H1 (cell line): ENCODE measurements around the gene GDPD3. TPM values are rescaled to one million over a fixed set of nuclear protein-coding genes. Genes with fewer than 3 reads are reported as not detected.

ENCODE experiments used
- CTCF ChIA-PET: fragments of 300-600 bp; sonication (Branson Sonifier 250); formaldehyde crosslinking; loops from one replicate; lab custom pipeline; 2021; ENCODE audit not compliant: partially characterized antibody; lab: Charles Lee
- POLR2A ChIA-PET: fragments of 300-600 bp; sonication (Branson Sonifier 250); formaldehyde crosslinking; loops from one replicate; lab custom pipeline; 2021; ENCODE audit warnings: inconsistent platforms; ENCODE audit not compliant: partially characterized antibody; lab: Charles Lee
- DNase-seq, 2 experiments: peaks; one replicate each; pipeline versions ENCODE4 v3.0.0 to v3.0.0-alpha.2; 2010 to 2022; ENCODE audit warnings: low spot score in 2 of 2, low read depth in 1 of 2, mixed read lengths in 1 of 2
- FAIRE-seq: peaks from 2 replicates; lab custom pipeline; 2011; peaks lifted over from hg19 to GRCh38; lab: Jason Lieb, UNC
- H2AFZ ChIP-seq: 2 replicates; pipeline ENCODE4 v1.8.1; 2012; ENCODE audit warnings: low read length, inconsistent platforms
- H2AK5ac ChIP-seq: 2 replicates; pipeline ENCODE4 v1.6.1; 2013; ENCODE audit warnings: low read depth, low read length
- H2BK120ac ChIP-seq: replicated peaks from 2 replicates; pipeline ENCODE3; 2013; ENCODE audit warnings: low read depth, low read length, inconsistent platforms
- H2BK12ac ChIP-seq: 2 replicates; pipeline ENCODE4 v1.6.1; 2013; ENCODE audit warnings: low read depth, low read length
- H2BK15ac ChIP-seq: 2 replicates; pipeline ENCODE4 v1.6.1; 2013; ENCODE audit warnings: low read length
- H2BK20ac ChIP-seq: 2 replicates; pipeline ENCODE4 v1.6.1; 2013; ENCODE audit warnings: low read length
- H2BK5ac ChIP-seq: 2 replicates; pipeline ENCODE4 v1.6.1; 2013; ENCODE audit warnings: low read depth, low read length
- H3K14ac ChIP-seq: 2 replicates; pipeline ENCODE4 v1.6.1; 2013; ENCODE audit warnings: inconsistent platforms; ENCODE audit not compliant: insufficient read length
- H3K18ac ChIP-seq: 2 replicates; pipeline ENCODE4 v1.6.1; 2013; ENCODE audit warnings: low read length; ENCODE audit errors: extremely low read depth
- H3K23ac ChIP-seq: 2 replicates; pipeline ENCODE4 v1.6.1; 2013; ENCODE audit warnings: inconsistent platforms; ENCODE audit not compliant: insufficient read length
- H3K23me2 ChIP-seq: 2 replicates; pipeline ENCODE4 v1.6.1; 2013; ENCODE audit warnings: low read depth, low read length
- H3K27ac ChIP-seq: 2 replicates; pipeline ENCODE4 v1.6.1; 2011; ENCODE audit warnings: low read depth, low read length, inconsistent platforms
- H3K27me3 ChIP-seq, 4 experiments: replicated peaks in 1 of 4; 1 replicate in 1 of 4; 2 replicates in 3 of 4; pipeline versions ENCODE4 v1.6.1 to v1.8.1; 2011 to 2013; ENCODE audit warnings: low read length in 3 of 4, mild to moderate bottlenecking in 3 of 4, inconsistent platforms in 2 of 4, mixed read lengths in 2 of 4, moderate library complexity in 1 of 4; ENCODE audit not compliant: control insufficient read depth in 3 of 4, insufficient read depth in 3 of 4; ENCODE audit errors: extremely low read depth in 1 of 4
- H3K36me3 ChIP-seq, 4 experiments: 2 replicates each; pipeline versions ENCODE4 v1.6.1 to v1.8.1; 2011 to 2013; ENCODE audit warnings: mild to moderate bottlenecking in 4 of 4, low read length in 3 of 4, moderate library complexity in 2 of 4, control low read depth in 1 of 4, inconsistent platforms in 1 of 4; ENCODE audit not compliant: insufficient read depth in 4 of 4, control insufficient read depth in 2 of 4
- H3K4ac ChIP-seq: replicated peaks from 2 replicates; pipeline ENCODE3; 2013; ENCODE audit warnings: low read length, low read depth, mixed read lengths, inconsistent platforms; ENCODE audit not compliant: insufficient read length
- H3K4me1 ChIP-seq, 4 experiments: replicated peaks in 1 of 4; 1 replicate in 1 of 4; 2 replicates in 3 of 4; pipeline versions ENCODE4 v1.6.1 to v1.8.1; 2011 to 2013; ENCODE audit warnings: low read length in 3 of 4, inconsistent platforms in 2 of 4, mixed read lengths in 1 of 4; ENCODE audit not compliant: insufficient read depth in 4 of 4, control insufficient read depth in 3 of 4
- H3K4me2 ChIP-seq, 2 experiments: 2 replicates each; pipeline versions ENCODE4 v1.6.1 to v1.8.1; 2011 to 2013; ENCODE audit warnings: low read depth in 2 of 2, low read length in 2 of 2, control low read depth in 1 of 2, inconsistent platforms in 1 of 2, mild to moderate bottlenecking in 1 of 2; ENCODE audit not compliant: insufficient read depth in 1 of 2
- H3K4me3 ChIP-seq, 4 experiments: fragments of 200-600, 300-600 bp in 1 of 4; sonication (generic), shearing (Covaris generic), sonication (Bioruptor Twin) in 1 of 4; 2 replicates each; pipeline versions ENCODE4 v1.5.1 to v1.8.1; 2011 to 2016; ENCODE audit warnings: low read length in 4 of 4, low read depth in 3 of 4, control low read depth in 2 of 4, inconsistent platforms in 2 of 4, mild to moderate bottlenecking in 2 of 4, mixed read lengths in 1 of 4, moderate library complexity in 1 of 4; ENCODE audit not compliant: insufficient read depth in 2 of 4; ENCODE audit errors: extremely low read depth in 1 of 4
- H3K56ac ChIP-seq: replicated peaks from 2 replicates; pipeline ENCODE3; 2013; ENCODE audit warnings: low read depth, mild to moderate bottlenecking, mixed read lengths, low read length, inconsistent platforms; ENCODE audit not compliant: insufficient read length
- H3K79me1 ChIP-seq: 2 replicates; pipeline ENCODE4 v1.6.1; 2013; ENCODE audit warnings: low read depth, low read length, control low read depth
- H3K79me2 ChIP-seq, 2 experiments: 2 replicates each; pipeline versions ENCODE4 v1.6.1 to v1.8.1; 2012 to 2013; ENCODE audit warnings: low read length in 2 of 2, mild to moderate bottlenecking in 2 of 2, inconsistent platforms in 1 of 2; ENCODE audit not compliant: insufficient read depth in 2 of 2, control insufficient read depth in 1 of 2
- H3K9ac ChIP-seq, 4 experiments: replicated peaks in 1 of 4; 1 replicate in 1 of 4; 2 replicates in 3 of 4; pipeline versions ENCODE4 v1.6.1 to v1.8.1; 2011 to 2013; ENCODE audit warnings: low read depth in 3 of 4, low read length in 3 of 4, control low read depth in 2 of 4, mild to moderate bottlenecking in 2 of 4, moderate library complexity in 2 of 4, inconsistent platforms in 1 of 4; ENCODE audit errors: extremely low read depth in 1 of 4
- H3K9me3 ChIP-seq, 2 experiments: 2 replicates each; pipeline versions ENCODE4 v1.6.1 to v1.8.1; 2012 to 2013; ENCODE audit warnings: mild to moderate bottlenecking in 2 of 2, moderate library complexity in 2 of 2, control low read depth in 1 of 2, inconsistent platforms in 1 of 2, low read depth in 1 of 2, low read length in 1 of 2, mixed read lengths in 1 of 2; ENCODE audit not compliant: insufficient read depth in 2 of 2
- H4K20me1 ChIP-seq, 2 experiments: replicated peaks in 1 of 2; 2 replicates each; pipeline versions ENCODE3 to v1.8.1; 2011 to 2013; ENCODE audit warnings: inconsistent platforms in 2 of 2, low read length in 2 of 2, mild to moderate bottlenecking in 1 of 2; ENCODE audit not compliant: insufficient read depth in 2 of 2, control insufficient read depth in 1 of 2
- H4K5ac ChIP-seq: 2 replicates; pipeline ENCODE4 v1.6.1; 2013; ENCODE audit warnings: low read length, low read depth, mixed read lengths, inconsistent platforms; ENCODE audit not compliant: insufficient read length
- H4K8ac ChIP-seq: 2 replicates; pipeline ENCODE4 v1.8.0; 2013; ENCODE audit warnings: mild to moderate bottlenecking, moderate library complexity, low read length, inconsistent platforms; ENCODE audit not compliant: insufficient read depth; ENCODE audit errors: extremely low read depth
- H4K91ac ChIP-seq: replicated peaks from 2 replicates; pipeline ENCODE3; 2013; ENCODE audit warnings: low read length, mixed read lengths, inconsistent platforms; ENCODE audit not compliant: insufficient read length
- BRCA1 ChIP-seq: IDR thresholded peaks from 2 replicates; pipeline ENCODE4 v1.6.1; 2012; ENCODE audit warnings: low read depth, low read length, improper control_type of control experiment
- CHD1 ChIP-seq: IDR thresholded peaks from 2 replicates; pipeline ENCODE4 v1.6.1; 2012; ENCODE audit warnings: low read depth, low read length, improper control_type of control experiment
- POU5F1 ChIP-seq: IDR thresholded peaks from 2 replicates; pipeline ENCODE4 v1.6.1; 2011; ENCODE audit warnings: low read depth, mild to moderate bottlenecking, low read length, moderate library complexity
- RBBP5 ChIP-seq: IDR thresholded peaks from 2 replicates; pipeline ENCODE4 v1.7.1; 2012; ENCODE audit warnings: low read depth, mild to moderate bottlenecking, inconsistent platforms, low read length, moderate library complexity, borderline replicate concordance
- RFX5 ChIP-seq: IDR thresholded peaks from 2 replicates; pipeline ENCODE4 v1.6.1; 2011; ENCODE audit warnings: low read depth, low read length, improper control_type of control experiment, borderline replicate concordance
- SAP30 ChIP-seq: fragments of 300-600 bp; sonication (generic); IDR thresholded peaks from 2 replicates; pipeline ENCODE4 v1.7.1; 2012; ENCODE audit warnings: low read length, moderate library complexity, mild to moderate bottlenecking, inconsistent platforms; ENCODE audit not compliant: insufficient read depth, insufficient replicate concordance
- SRF ChIP-seq: IDR thresholded peaks from 2 replicates; pipeline ENCODE4 v1.6.1; 2011; ENCODE audit warnings: mild to moderate bottlenecking, low read depth, low read length, moderate library complexity
- TCF12 ChIP-seq: IDR thresholded peaks from 2 replicates; pipeline ENCODE4 v1.6.1; 2011; ENCODE audit warnings: low read depth, mild to moderate bottlenecking, low read length
- WGBS, 2 experiments: shearing (Covaris generic) in 1 of 2; methylation state at CpG; one replicate each; pipeline versions ENCODE4 v1.1.6 to v1.1.7; 2013 to 2015; ENCODE audit warnings: low lambda C conversion rate in 2 of 2, mixed read lengths in 2 of 2, inconsistent platforms in 1 of 2, low coverage in 1 of 2, missing lambda C conversion rate in 1 of 2; ENCODE audit not compliant: insufficient replicate concordance in 2 of 2, insufficient coverage in 1 of 2, insufficient read length in 1 of 2; ENCODE audit errors: extremely low coverage in 1 of 2, missing lambda C conversion rate in 1 of 2; 5-methylcytosine and 5-hydroxymethylcytosine counted together
- polyA plus RNA-seq, 7 experiments: library from polyadenylated mRNA; depleted of rRNA in 3 of 7; stranded (reverse) in 5 of 7; unstranded in 2 of 7; fragments of >200 nt in 5 of 7; fragments of 200-250 nt in 2 of 7; gene quantifications; 1 replicate in 5 of 7; 2 replicates in 1 of 7; 4 replicates in 1 of 7; pipeline versions ENCODE4 v1.2.1 to v1.2.3, GENCODE V29; 2011 to 2013; ENCODE audit warnings: missing spikeins in 2 of 7, mixed read lengths in 2 of 7
- total RNA-seq: library from RNA; stranded (reverse); fragmentation: NEBNext Ultra II Directional; extraction: Animal tissue kit (Norgen Biotek cat#: 25700); gene quantifications from 2 replicates; pipeline ENCODE4 v1.2.1, GENCODE V29; 2021

Gene GDPD3
- total and polyA plus RNA-seq, 2 of the 8 experiments (the other 6 are each of a cell fraction or from before 2014, with no cell fraction given) = 0.20 TPM; not detected in 1

DNA sequence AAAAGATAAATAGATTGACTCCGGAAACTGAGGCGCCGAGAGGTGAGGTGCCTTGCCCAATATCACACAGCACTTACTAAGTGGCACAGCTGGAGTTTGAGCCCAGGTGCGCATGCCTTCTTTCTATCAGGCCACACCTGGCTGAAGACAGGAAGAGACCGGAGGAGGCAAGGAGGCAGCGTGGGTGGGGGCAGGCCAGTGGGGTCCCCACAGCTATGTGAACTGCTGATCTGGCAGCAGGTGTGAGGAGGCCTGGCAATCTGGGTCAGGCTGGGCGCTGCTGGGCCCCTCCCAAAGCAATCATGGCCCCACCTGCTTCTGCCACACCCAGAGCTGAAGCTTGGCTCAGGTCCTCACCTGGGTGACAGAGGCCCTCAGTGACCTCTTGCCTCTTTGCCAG lies 1.9 kb upstream of the GDPD3 start:
- H4K91ac ChIP-seq = no peak overlapping the region
- POLR2A ChIA-PET = interaction anchor here (1.1 to 16.3 kb wide), 2 partner anchors 10 to 23 kb away, joined by 4 to 169 read pairs; partner anchors contain the start of genes TBX6 and YPEL3
- peaks cover 0 to 4% (median 0%) of the 10 kb centered on the region in 4 experiments; a peak in 1 of 8 replicates for H3K36me3 ChIP-seq

More for the DNA sequence above, 1.9 kb upstream of the GDPD3 start:
- no peak overlapping the region for H2AK5ac ChIP-seq
- H3K27ac ChIP-seq = no peak overlapping the region
- peaks cover 2 to 6% of the 10 kb centered on the region in 2 experiments for H4K20me1 ChIP-seq
- no peak overlapping the region for H3K4me3 ChIP-seq
- H2BK5ac ChIP-seq = no peak overlapping the region
- FAIRE-seq (no peak), DNase-seq (no peak)
- no peaks in the 10 kb centered on the region for H3K79me1 ChIP-seq
- no peak overlapping the region for H3K4me2 ChIP-seq
- no peak overlapping the region for H3K9ac ChIP-seq
- H2AFZ ChIP-seq = no peak overlapping the region
- H3K18ac ChIP-seq = no peak overlapping the region
- no peak overlapping the region for H3K14ac ChIP-seq
- no peaks in the 10 kb centered on the region for H3K27me3 ChIP-seq
- no peak overlapping the region for H4K8ac ChIP-seq
- H3K56ac ChIP-seq = no peak overlapping the region
- H4K5ac ChIP-seq = no peak overlapping the region
- no peaks in the 10 kb centered on the region for H3K9me3 ChIP-seq
- no peak overlapping the region for H2BK120ac ChIP-seq
- H3K4me1 ChIP-seq = peaks cover 0 to 12% (median 6%) of the 10 kb centered on the region in 4 experiments; a peak in 5 of 7 replicates
- no peak for TF ChIP-seq CHD1
- no peak for TF ChIP-seq SRF
- TF ChIP-seq POU5F1 = no peak
- no peak for TF ChIP-seq BRCA1
- TF ChIP-seq TCF12 = peak; percentile 63; the same call in 1 of the 2 replicates
- TF ChIP-seq SAP30 = no peak
- TF ChIP-seq RBBP5 = no peak
- no peak for TF ChIP-seq RFX5
- no peaks in the 10 kb centered on the region for H3K23me2 ChIP-seq
- H2BK12ac ChIP-seq = no peak overlapping the region
- H3K23ac ChIP-seq = no peak overlapping the region
- H3K4ac ChIP-seq = no peak overlapping the region
- H2BK15ac ChIP-seq = no peak overlapping the region
- no peak overlapping the region for H2BK20ac ChIP-seq
- CTCF ChIA-PET = interaction anchor here (6.7 kb wide), 1 partner anchor 25 kb away, joined by 90 read pairs; the partner anchor contains the start of gene TBX6
- 77% methylated on average over 7 of the region's 7 CpGs; no CpG with 5 or more reads in 1 of the 2 experiments for WGBS, 2 experiments
- no peaks in the 10 kb centered on the region for H3K79me2 ChIP-seq
